Measurements from ENCODE around the gene EVX1.

The EVX1 gene

DNA sequence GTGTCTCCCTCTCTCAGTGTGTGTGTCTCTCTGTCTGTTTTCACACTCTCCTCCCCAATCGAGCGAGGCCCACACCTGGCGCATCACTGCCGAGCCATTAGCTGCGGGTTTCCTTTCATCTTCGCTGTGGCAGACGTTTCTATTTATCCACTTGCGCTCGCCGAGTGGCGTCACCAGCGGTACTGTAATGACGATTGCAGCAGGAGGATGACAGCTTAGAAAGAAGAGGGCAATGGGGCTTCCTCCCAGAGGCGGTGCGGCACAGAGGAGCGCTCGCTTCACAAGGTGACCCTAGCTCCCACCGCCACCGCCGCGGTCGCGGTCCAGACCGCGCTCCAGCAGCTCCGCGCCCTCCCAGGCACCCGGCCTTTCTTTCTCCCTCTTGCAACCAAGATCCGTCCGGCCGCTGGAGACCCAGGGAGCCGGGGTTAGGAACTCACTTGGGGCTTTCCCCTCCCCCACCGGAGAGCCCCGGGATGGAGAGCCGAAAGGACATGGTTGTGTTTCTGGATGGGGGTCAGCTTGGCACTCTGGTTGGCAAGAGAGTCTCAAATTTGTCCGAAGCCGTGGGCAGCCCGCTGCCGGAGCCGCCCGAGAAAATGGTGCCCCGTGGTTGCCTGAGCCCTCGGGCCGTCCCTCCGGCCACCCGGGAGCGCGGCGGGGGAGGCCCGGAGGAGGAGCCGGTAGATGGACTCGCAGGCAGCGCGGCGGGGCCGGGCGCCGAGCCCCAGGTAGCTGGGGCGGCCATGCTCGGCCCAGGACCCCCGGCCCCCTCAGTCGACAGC, at the start of gene EVX1:
Gene EVX1, plus strand, starts transcription at position 248 of the 785 bp plus-strand sequence. Its CDS starts 229 bp downstream, at position 477.
- peak; percentile 60 for DNase-seq

DNA sequence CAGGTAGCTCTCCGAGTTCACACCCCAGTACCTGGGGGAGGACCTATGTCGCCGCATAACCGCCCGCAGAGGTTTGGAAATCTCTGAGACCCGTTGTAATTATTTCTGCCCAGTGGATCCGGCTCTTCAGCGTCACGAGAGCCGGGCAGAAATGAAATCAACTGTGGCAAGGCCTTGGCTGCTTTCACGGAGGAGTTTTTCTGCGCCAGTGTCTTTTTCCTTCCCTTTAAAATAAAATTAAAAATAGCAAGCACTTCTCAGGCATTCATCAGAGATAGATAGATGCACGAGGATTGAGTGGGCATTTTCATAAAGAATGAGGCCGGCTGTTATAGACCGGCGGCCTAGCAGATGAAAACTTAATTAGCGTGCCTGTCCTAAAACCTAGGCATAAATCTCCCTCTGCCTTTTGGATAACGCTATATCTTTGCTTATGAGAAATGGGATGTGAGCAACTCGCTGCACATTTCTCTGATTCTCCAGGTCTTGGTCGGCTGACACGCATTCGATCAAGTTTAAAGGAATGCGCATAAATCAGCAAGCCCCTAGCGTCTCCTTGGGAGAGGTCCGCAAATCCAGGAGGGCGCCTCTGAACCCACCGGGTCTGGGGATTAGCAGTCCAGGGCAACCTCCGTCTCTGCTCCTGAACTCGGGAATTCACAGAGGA, 49.1 kb upstream of the EVX1 start:
- DNase-seq = peak; percentile 19

DNA sequence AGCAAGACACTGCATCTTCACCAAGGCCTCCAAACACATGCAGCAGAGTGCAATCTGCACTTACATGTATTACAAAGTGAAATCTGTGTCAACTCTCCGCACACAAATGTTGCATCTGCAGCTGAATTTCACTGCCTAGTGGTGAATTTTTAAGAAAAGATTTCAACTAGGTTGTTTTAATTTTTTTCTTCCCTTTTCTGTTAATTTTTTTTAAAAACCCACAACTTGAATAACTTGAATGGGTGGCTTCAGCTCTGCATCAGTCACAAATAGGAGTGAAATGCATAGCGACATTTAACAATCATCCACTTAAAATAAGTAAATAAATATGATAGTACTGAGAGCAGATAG, 48.6 kb upstream of the EVX1 start:
- no peak for DNase-seq

DNA sequence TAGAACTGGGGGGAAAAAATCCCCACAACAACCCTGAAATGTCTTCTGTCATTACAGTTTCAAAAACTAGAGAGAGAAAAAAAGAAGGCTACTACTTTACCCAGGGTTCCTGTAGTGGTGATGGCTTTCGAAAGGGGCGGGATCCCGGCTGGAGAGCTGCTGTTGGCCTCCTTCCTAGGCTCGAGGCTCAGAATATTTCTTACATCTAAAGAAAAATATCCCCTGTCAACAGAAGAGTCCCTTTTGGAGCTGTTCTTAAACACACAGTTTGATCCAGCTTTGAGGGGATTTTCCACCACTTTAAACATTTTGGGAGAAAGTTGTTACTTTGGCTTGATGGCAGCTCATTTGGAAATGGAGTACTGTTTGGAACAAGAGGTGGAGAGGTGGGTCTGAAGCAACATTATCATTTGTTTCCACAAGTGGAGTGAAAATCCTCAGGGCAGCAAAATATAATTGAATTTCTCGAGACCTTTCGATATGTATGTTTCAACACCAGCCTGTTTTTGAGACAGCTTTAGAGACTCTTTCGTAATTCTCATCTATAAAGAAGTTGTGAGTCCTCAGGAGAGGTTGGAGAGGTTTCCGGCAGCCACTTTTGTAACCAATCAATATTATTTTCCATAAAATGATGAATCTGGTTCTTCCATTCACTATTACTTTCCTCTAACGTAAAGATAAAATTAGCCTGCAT, 47.8 kb upstream of the EVX1 start:
- no peak for DNase-seq

DNA sequence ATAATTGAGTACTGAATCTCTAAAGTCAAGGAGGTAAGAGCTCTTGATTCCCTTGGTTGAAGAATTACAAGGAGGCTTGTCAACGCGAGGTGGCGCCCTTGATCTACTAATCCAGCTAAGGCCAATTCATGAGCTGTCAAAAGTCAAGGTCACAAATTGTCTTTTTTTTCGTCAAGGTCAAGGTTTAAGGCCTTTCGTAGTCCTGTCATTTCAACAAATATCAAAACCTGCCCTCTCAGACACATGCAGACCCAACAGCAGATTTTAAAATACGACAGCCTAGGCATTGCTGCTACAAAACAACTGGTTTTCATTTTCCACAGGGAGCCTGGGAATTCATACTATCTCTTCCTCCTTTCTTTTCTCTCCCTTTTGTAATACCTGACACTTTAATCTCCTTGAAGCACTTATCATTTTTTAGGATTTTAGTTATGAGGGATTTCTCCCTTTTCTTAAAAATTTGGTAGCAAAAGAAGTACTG, 46.3 kb upstream of the EVX1 start:
- peak; percentile 86 for DNase-seq

DNA sequence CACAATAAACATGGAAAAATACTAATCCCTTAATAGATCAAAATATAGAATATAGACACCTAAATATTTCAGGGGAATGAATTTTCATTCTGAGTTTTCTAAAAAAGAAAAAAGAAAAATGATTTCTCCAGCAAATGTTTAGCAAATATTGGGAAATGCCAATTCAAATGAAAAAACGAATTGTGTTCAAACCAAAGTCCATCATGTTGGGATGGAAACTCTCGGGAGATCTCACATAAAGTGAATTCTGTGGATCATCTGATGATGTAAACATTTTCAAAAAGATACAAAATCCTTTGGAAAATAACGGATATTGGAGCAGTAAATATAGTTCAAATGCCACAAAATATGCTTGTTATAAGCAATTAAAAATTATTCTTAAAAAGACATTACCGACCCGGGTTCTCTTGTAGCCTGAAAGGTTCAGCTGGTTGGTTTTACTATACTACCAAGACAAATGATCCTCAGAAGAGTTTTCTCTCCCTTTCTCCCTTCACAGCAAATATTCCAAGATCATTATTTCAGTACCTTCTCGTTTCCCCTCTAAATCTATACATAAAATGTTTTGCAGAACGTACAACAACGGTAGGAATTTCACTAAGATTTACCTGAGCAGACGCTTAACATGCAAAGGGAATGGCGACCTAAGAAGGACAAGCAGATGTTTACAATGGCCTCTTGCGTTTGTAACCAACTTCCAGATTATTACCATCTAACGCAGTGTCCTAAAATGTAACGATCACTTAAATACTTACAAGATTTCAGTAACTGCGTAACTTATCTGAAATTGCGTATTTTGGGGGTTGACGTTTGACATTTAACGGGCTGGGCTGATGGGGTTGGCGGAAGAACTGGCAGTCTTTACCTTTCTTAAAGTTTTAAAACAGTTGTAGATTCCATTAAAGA, 45.2 kb upstream of the EVX1 start:
- no peak for DNase-seq

DNA sequence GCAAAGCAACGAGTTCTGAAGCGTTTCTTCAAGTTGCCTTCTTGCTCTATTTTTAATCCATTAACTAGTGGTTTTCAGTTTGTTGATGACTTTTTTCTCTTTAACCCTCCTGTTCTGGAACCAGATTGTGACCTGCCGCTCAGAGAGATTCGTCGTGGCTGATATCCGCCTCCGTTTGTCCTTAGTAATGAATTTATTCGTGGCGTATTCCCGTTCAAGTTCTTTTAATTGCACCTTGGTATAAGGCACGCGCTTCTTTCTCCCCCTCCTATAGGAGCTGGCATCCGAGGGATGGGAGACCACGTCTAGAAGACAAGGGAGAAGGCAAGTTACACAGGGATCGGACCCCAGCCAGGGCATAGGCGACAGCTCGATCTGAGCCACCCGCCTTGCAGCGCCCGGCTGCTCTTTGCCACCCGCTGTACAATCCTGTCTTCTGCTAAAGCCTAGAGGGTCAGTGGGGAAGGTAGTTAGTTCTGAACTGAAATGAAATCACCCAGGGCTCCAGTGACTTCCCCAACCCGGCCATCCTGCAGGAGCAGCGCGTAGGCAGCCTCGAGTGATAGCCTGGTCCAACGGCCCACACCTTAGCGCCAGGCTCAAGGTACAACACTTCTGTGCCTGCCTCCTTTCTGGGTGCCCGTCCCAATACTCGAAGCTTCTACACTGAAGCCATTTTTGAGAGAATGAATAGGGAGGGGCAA, 44.3 kb upstream of the EVX1 start:
- DNase-seq = no peak

DNA sequence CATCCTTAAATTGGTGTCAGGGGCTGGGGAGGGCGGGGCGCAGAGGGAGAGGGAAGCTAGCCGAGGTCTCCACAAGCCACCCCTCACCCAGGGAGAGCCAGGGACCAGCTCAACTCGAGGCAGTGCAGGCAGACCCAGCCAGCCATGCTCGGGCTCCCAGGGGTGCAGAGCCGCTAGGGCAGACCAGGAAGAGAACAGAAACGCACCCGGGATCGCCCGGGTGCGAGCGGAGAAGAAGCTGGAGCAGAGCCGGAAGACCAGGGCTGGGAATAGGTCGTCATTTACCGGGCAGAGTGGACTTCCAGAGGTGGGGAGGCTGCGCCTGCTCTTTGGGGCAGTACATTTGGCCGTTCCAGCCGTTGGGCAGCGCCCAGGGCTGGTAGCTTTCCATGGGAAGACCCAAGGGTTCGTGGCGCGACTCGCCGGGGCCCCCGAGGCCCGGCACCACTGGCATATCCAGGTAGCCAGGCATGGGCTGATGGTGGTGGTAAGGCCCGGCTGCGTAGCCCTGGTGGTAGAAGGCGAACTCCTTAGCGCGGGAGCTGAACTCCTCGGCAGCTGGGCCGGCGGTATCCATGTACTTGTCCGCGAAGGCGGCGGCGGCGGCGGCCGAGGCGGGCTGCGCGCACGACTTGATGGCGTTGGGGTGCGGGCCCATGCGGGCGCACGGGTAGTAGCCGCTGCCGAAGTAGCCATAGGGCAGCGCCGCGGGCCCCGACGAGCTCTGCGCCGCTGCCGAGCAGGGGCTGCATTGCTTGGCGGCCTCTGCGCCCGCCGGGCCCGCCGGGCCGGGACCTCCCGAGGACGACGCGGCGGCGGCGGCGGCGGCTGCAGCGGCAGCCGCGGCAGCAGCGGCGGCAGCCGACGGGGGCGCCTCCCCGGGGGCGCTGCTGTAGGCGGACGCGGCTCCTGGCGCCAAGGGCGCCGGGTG, 43.5 kb upstream of the EVX1 start:
- DNase-seq = no peak

DNA sequence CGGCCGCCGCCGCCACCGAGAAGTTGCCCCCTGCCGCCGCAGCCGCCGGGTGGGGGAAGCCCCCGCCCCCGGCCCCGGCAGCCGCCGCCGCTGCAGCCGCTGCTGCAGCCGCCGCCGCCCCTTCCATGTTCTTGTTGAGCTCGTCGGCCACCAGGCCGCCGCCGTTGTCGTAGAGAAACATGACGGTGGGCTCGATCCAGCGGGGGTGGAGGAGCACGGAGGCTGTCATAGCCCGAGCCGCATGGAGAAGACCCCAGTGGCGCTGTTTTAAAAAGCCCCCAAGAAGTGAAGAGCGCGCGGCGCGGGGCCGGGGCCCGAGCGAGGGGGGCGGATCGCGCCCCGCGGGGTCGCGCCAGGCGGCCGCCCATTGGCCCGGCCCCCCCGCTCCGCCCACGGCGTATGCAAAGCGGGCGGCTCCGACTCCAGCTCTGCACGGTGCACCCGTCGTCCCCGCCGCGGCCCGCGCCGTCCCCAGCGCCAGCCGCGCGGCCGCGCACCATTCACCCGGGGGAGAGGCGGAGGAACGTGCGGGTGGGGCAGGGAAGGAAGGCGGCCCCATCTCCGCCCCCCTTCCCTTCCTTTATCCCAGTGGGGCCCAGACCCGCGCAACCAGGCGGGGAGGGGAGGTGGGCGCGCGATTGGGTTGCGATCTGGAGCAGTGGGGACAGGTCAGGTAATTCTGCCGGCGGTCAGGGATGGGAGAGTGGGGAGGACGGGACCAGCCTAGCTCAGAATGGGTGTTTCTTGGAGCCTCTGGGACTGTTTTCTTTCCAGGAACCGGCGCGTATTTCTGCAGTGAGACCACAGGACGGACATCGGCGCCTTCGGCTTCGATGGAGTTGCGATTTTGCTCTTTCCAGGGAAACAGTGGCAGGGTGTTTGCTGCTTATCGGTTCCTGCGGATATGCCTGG, 42.5 kb upstream of the EVX1 start, which contains the start of gene HOXA13:
Gene HOXA13, minus strand, starts transcription at position 243 of the 912 bp plus-strand sequence. Its CDS starts 14 bp downstream, at position 229.
- DNase-seq = peak; percentile 48

DNA sequence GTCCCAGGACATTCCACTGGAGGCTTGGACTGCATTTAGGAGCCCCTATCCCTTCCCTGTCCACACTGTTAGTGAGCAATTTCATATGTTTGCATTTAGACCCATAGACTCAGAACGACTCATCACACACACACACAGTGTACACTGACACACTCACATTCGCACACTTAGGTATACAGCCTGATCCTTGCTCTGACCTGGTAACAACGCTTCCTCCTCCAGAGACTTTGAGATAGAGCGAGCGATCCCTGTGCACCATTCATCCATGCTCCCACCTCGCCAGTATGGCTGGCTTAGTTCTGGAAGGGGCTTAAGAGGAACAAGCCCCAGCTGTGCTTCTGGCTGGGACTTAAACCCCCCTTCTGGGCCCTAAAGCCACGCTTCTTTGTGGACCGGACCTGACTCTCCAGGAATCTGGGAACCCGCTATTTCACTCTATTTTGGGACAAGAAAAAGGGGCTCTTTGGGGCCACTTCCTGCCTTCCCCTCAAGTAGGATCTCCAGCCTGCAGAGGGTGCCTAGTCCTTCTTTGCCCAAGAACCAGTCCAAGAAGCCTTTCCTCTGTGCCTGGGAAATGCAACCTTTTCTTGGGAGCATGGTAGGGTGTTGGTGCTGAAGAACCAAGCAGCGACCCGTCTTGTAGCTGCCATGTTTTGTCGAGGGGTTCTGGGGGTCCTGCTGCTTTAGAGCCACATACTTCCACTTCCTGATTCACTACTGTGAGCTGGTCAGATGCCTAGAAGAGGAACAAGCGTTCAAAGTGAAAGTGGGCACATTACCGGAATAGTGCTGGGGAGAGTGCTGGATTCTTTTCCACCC, 41.6 kb upstream of the EVX1 start:
- peak; percentile 24 for DNase-seq

DNA sequence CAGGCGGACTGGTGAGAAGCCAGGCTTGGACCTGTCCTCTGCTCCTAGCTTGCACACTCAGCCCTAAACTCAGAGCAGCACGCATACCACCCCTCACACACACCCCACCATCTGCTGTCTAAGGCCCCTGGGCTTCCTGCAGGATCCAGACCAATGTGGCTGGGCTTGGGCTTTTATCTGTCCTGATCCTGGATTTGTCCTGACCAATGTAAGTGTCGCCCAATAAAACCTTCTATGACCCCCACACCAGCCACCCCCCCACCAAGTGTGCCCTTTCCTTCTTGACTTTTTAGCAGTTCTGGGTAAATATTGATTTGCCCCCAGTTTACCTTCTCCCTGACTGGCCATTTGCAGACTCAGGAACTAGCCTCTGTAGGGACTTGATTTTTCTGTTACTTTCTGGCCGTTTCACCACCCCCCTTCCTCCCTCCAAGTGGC, 41.0 kb upstream of the EVX1 start:
- no peak for DNase-seq

DNA sequence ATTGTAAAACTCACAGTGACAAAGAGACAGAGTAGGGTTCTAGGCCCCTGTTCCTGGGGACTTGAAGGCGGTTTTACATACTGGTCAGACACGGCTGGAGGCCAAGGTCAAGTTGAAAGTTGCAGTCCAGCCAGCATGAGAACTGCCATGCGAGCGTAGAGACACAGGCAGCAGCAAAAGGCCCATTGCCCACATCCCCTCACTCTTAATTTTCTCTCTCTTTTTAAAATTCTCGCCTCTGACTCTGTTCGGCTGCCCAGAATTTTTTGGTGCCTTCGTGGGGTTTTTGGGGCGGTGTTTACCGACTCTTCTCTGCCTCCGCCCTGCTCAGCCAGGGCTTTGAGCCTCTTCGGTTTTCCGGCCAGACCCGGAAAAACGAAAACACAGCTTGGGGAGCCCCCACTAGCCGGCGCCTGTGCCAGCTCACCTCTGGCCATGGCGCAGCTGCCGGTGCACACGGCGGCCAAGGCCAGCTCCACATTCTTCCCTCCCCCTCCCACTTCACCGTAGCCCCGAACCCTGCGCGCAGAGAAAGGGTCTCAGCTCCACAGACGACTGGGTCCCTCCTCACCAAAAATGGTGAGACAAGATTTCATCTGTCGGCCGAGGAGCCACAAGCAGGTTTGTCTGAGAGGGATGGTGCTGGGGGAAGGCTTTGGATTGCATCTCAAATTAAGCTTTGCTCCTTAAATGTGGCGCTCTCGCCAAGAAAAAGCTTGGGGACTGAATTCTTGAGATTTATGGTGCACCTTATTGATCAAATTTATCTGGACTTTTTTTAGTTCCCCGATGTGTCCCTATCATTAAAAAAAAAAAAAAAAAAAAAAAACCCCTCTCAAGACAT, 40.4 kb upstream of the EVX1 start:
- DNase-seq = no peak

DNA sequence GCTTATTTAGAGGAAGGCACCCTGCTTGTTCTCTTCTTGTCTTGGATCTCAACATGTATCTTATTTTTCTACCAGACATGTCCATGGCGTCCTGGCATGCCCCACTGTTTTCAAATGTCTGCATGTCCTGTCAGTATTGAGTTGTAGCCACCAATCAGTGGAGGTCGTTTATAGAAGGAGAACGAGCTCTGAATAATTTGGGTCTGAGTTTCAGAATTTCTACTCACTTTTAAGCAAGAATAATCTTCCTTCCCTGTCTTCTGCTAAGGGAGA, 39.8 kb upstream of the EVX1 start:
- DNase-seq = no peak

DNA sequence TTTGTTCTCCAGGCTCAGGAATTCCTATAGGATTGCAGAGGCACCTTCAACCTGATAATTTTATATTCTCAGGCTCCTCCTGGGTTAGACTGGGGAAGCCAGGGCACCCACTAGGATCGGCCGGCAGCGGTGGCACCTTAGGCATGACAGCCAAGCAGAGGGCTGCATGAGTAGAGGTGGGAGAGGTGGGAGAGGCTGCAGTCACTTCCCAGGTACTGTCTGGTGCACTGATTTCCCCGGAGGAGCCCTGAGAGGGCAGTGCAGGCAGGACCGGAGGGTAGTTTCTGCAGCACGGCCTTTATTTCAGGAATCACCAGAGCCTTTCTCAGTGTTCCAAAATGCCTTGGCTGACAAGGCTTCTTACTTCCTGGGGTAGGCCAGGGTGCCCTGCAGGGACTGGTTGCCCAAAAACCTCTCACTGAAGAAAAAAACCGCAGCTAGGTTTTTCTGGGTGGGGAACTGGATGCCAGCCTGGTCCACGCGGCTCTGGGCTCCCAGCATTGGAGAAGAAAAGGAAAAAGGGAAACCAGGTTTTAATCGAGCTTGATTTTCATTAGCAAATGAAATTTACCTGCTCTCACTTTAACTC, 39.1 kb upstream of the EVX1 start:
- DNase-seq = no peak

DNA sequence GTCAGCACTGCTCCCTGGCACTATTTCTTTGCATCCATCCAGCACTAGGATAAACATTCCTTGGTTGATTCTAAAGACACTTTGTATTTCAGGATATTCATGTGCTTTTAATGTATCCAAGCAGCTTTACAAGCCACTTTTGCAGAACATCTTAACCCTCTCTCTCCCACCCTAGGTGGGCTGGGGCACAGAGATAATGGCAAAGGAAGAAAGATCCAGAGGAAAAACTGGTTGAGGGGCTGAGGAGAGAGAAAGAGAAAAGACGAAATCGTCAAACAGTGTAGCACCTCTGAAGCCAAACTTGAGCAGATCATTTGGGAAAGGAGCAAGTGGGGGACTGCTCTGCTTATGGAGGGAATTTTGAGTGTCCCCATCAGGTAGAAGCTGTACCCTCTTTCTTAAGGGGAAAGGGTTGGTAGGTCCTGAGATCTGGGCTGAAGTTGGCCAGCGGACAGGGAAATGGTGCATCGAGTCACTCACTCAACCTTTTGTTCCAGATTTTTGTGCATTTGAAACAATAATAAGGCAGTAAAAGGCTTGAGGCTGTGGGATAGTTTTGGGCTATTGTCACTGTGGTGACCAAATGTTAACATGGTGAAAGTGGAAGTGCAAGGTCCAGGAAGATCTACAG, 38.5 kb upstream of the EVX1 start:
- no peak for DNase-seq

DNA sequence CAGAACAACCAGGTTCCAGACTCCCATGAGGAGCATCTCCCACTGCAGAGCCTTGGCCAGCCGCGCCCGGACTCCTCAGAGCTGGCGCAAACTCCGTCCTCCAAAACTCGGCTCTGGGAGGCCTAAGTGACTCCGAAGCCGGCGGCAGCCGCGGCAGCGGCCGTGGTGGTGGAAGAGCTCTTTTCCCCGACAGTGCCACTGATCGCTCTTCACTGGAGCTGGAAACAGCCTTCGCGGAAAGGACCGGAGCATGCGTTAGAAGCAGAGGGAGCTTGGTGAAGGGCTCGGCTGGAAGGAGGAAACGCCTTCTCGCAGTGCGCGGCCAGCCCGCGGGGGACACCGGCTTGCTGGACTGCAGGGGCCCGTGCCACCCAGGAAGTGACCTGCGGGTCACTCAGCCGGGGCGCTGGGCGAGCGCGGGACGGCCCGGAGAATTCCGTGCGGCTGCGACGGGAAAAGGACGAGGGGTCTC, 37.7 kb upstream of the EVX1 start:
- DNase-seq = no peak

Data from activated T-cell treated with anti-CD3 and anti-CD28 coated beads, Interleukin-2, amount 50 U/mL, for 1 hour (primary cell).